Heart right ventricle (tissue), 16 donors: ENCODE data around the gene MAP2K1. TPM values are rescaled to one million over a fixed set of nuclear protein-coding genes. Genes with fewer than 3 reads are reported as not detected.
"Not testable (repeated sequence)": the region's sequence is repeated elsewhere in the genome, so short reads cannot be mapped to it uniquely, and the experiment has no call there.

ENCODE experiments used
- ATAC-seq, 8 donors: fragments of 200-7000 bp; cut with Tn5 transposase; one replicate each; pipeline ENCODE4 v1.9.1; 2020; ENCODE audit warnings: mild to moderate bottlenecking in 8 of 8, moderate library complexity in 8 of 8, moderate number of reproducible peaks in 1 of 8
- DNase-seq, 2 donors: peaks; one replicate each; pipeline ENCODE4 v3.0.0-alpha.2; 2020
- H3K27ac ChIP-seq, 10 donors: fragments of 200-600 bp; sonication (generic) in 2 of 10; one replicate each; pipeline versions ENCODE4 v1.5.0 to v1.8.0; 2020 to 2022; ENCODE audit warnings: mild to moderate bottlenecking in 3 of 10
- H3K27me3 ChIP-seq, 7 donors: fragments of 200-600 bp; one replicate each; pipeline ENCODE4 v1.8.0; 2021 to 2022; ENCODE audit warnings: mild to moderate bottlenecking in 2 of 7
- H3K36me3 ChIP-seq, 9 donors: fragments of 200-600 bp; sonication (generic) in 1 of 9; one replicate each; pipeline versions ENCODE4 v1.5.0 to v1.8.0; 2020 to 2022; ENCODE audit warnings: mild to moderate bottlenecking in 2 of 9
- H3K4me1 ChIP-seq, 9 donors: fragments of 200-600 bp; sonication (generic) in 1 of 9; one replicate each; pipeline versions ENCODE4 v1.5.0 to v1.8.0; 2020 to 2022; ENCODE audit warnings: mild to moderate bottlenecking in 4 of 9
- H3K4me3 ChIP-seq, 10 donors: fragments of 200-600 bp; sonication (generic) in 2 of 10; one replicate each; pipeline versions ENCODE4 v1.5.0 to v1.8.0; 2020 to 2022; ENCODE audit warnings: mild to moderate bottlenecking in 7 of 10, moderate library complexity in 2 of 10
- H3K9me3 ChIP-seq, 11 donors: fragments of 200-600 bp in 10 of 11; sonication (generic) in 2 of 11; one replicate each; pipeline versions ENCODE4 v1.5.0 to v1.8.0; 2013 to 2022; ENCODE audit warnings: mild to moderate bottlenecking in 2 of 11, control low read depth in 1 of 11, moderate library complexity in 1 of 11
- WGBS, 2 donors: extraction: QIAGEN DNeasy Blood & Tissue Kit; methylation state at CpG; one replicate each; pipeline ENCODE4 v1.1.7; 2013; ENCODE audit warnings: inconsistent platforms in 1 of 2; 5-methylcytosine and 5-hydroxymethylcytosine counted together
- intact Hi-C, 10 donors: fragments of 100-400 bp; cut with DNase I; formaldehyde crosslinking; loops; one replicate each; pipeline versions ENCODE4 v1.11.1 to v1.14.2; 2022
- long read RNA-seq, 3 donors: library from polyadenylated mRNA; unstranded; transcript quantifications; one replicate each; pipeline ENCODE4 v2.0.0, GENCODE V29; 2020 to 2021
- polyA plus RNA-seq, 2 donors: library from polyadenylated mRNA; stranded (reverse); fragments of 200-250 nt; gene quantifications; one replicate each; pipeline ENCODE4 v1.2.3, GENCODE V29; 2013
- total RNA-seq, 10 donors: library from RNA; stranded (reverse); fragmentation: NEBNext Ultra II Directional in 3 of 10; extraction: Animal tissue kit (Norgen Biotek cat#: 25700) in 3 of 10; gene quantifications; one replicate each; pipeline versions ENCODE4 v1.2.1 to v1.2.4, GENCODE V29; 2021 to 2023
- TF ChIP-seq, protein P1 (sequence below), 9 donors: fragments of 200-600 bp; sonication (generic) in 2 of 9; IDR thresholded peaks; one replicate each; pipeline versions ENCODE4 v1.5.0 to v1.8.0; 2021 to 2022; ENCODE audit warnings: antibody characterized with exemption in 9 of 9, mild to moderate bottlenecking in 5 of 9, moderate library complexity in 1 of 9
- donor health status: Arrhythmogenic right ventricular cardiomyopathy.
- donor health status: ischemic (EF 13 %, LVEDD 7.1; RV severe dilation, severe dysfunction).
- donor health status: healthy with polysubstance abuse.
- donor health status: DM: no; HTN: yes; CAD: no.
- donor health status: DM: no; HTN: no; CAD: no.
- donor health status: ischemic (EF 25% LVEDD 6.9; RV normal size, moderate dysfunction).
- donor health status: ischemic (EF 25% LVEDD 5.7; RV mildly dilated, moderate dysfunction).
- donor health status: healthy.
- donor health status: DM: yes; HTN: yes; CAD: no.
- donor health status: Ischemic cardiomyopathy.
- donor health status: ischemic (EF 35%, LVEDD 5.7; RV mildly dilated, moderate dysfunction).
- donor health status: nonischemic (EF 11% LVEDD 7.7; RV severe dilation, severe dysfunction).
- donor health status: DM: yes; HTN: yes; CAD: no.
- donor health status: PGD.
- donor health status: ischemic (EF 29% LVEDD 5.4; RV normal size, mild dysfunction).
- donor health status: nonischemic (EF 23%, LVEDD 6.1; RV moderate dilation, normal function).

Gene MAP2K1
- total RNA-seq (10 to 100 TPM; 30.9 to 61.3 (median 44.7) TPM), polyA plus RNA-seq (100 to 1,000 TPM in 1 of 2 donors, 1 to 10 TPM in 1; 7.5 to 106 TPM)
- long read RNA-seq, donor 1, transcript MAP2K1-201 (11 exons, 3,410 nt) = major isoform, 50 of 56 reads
- long read RNA-seq, donor 1, partial matches to known transcripts = 2 of 56 reads
- long read RNA-seq, donor 1, other reads (novel, unspliced or antisense) = 4 of 56 reads
- long read RNA-seq, donor 2, transcript MAP2K1-201 (11 exons, 3,410 nt) = major isoform, 56 of 69 reads
- long read RNA-seq, donor 2, partial matches to known transcripts = 9 of 69 reads
- long read RNA-seq, donor 2, other reads (novel, unspliced or antisense) = 4 of 69 reads
- long read RNA-seq, donor 3, transcript MAP2K1-201 (11 exons, 3,410 nt) = major isoform, 6 of 25 reads
- long read RNA-seq, donor 3, partial matches to known transcripts = 18 of 25 reads
- long read RNA-seq, donor 3, other reads (novel, unspliced or antisense) = 1 of 25 reads

DNA sequence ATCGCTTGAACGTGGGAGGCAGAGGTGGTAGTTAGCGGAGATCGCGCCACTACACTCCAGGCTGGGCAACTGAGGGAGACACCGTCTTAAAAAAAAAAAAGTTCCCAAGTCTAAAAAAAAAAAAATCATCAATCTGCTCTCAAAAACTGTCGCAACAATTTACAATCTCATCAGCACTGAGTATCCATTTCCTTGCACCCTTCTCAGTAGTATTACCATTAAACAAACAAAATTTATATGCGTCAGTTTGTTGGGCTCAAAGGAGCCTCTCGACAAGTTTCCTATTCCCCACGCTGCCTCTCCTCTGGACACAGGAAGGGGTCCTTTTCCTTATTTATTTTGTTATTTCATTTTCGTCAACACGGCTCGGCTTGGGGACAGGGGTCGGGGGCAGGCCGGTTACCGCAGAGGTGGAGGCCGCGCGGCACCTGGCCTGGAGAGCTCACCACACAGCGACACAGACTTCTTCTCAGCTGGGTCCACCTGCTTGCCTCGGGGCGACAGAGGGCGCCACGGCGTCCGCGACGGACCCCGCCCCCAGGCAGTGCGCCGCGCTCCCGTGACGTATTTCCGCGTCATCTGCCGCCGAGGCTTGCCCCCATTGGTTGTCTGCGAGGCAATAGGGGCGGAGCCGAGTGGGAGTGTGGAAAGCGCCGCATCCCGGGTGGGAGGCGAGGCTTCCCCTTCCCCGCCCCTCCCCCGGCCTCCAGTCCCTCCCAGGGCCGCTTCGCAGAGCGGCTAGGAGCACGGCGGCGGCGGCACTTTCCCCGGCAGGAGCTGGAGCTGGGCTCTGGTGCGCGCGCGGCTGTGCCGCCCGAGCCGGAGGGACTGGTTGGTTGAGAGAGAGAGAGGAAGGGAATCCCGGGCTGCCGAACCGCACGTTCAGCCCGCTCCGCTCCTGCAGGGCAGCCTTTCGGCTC, at the start of gene MAP2K1:
MAP2K1 (plus strand) TSS at position 709 of the 920 bp plus-strand sequence. CDS start 436 bp downstream, outside the sequence.
- ATAC-seq = peak; percentile 97 to 100 (median 98)
- intact Hi-C loops = loop anchor here in 9 of 10 donors (1.0 to 5.0 kb wide), 5 partner anchors 30 to 112 kb away; partner anchors contain the start of genes SNAPC5 (in 7 of the 9) and TIPIN (in 1 of the 9)
- H3K4me1 ChIP-seq = peaks cover 4 to 53% (median 45%) of the 10 kb centered on the region in 9 donors
- H3K27me3 ChIP-seq = no peaks in the 10 kb centered on the region
- peak within 1 kb of the TSS; percentile 81 to 98 (median 92) for H3K4me3 ChIP-seq
- WGBS, 2 donors = 5 to 7% methylated on average over 65 to 67 of the region's 69 CpGs
- no peaks in the 10 kb centered on the region for H3K9me3 ChIP-seq
- peak; percentile 99 for DNase-seq
- peaks cover 0 to 13% (median 0%) of the 10 kb centered on the region in 9 donors for H3K36me3 ChIP-seq
- TF ChIP-seq, protein P1, sequence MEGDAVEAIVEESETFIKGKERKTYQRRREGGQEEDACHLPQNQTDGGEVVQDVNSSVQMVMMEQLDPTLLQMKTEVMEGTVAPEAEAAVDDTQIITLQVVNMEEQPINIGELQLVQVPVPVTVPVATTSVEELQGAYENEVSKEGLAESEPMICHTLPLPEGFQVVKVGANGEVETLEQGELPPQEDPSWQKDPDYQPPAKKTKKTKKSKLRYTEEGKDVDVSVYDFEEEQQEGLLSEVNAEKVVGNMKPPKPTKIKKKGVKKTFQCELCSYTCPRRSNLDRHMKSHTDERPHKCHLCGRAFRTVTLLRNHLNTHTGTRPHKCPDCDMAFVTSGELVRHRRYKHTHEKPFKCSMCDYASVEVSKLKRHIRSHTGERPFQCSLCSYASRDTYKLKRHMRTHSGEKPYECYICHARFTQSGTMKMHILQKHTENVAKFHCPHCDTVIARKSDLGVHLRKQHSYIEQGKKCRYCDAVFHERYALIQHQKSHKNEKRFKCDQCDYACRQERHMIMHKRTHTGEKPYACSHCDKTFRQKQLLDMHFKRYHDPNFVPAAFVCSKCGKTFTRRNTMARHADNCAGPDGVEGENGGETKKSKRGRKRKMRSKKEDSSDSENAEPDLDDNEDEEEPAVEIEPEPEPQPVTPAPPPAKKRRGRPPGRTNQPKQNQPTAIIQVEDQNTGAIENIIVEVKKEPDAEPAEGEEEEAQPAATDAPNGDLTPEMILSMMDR (IDR thresholded peaks at IDR 0.05) = peak; percentile 54 to 97 (median 86)
- H3K27ac ChIP-seq = peak within 1 kb of the TSS; percentile 82 to 97 (median 96)

DNA sequence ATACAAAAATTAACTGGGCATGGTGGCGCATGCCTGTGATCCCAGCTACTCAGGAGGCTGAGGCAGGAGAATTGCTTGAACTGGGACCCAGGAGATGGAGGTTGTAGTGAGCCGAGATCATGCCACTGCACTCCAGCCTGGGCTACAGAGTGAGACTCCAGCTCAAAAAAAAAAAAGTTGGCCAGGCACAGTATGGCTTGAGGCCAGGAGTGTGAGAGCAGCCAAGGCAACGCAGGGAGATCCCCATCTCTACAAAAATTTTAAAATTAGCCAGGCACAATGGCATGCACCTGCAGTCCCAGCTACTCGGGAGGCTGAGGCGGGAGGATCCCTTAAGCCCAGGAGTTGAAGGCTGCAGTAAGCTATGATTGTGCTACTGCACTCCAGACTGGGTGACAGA, 38.2 kb upstream of the MAP2K1 start:
- WGBS, 2 donors = 48 to 63% methylated on average over 5 of the region's 5 CpGs
- H3K36me3 ChIP-seq = peaks cover 0 to 72% (median 0%) of the 10 kb centered on the region in 9 donors
- intact Hi-C loops = not testable (repeated sequence)

DNA sequence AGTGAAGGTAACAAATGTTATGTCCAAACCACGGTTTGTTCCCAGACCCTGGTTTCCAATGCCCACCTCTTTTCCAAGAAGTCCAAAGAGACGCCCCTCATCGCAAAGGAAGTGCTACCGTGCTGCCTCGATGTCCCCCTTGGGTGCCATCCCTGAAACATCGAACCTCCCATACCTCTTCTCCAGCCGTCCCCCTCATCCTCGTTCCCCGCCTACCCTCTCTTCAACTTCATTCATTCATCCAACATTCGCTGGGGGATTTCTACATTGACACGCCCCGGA, 30.7 kb upstream of the MAP2K1 start:
- intact Hi-C loops = loop anchor here in 3 of 10 donors (1.0 to 10.0 kb wide), 2 partner anchors 30 to 139 kb away; partner anchors contain the start of genes SNAPC5 (in 2 of the 3) and MAP2K1 (in 1 of the 3)

More for the DNA sequence above, 38.2 kb upstream of the MAP2K1 start:
- not testable (repeated sequence) for H3K4me1 ChIP-seq, H3K9me3 ChIP-seq, H3K4me3 ChIP-seq, H3K27me3 ChIP-seq, DNase-seq, ATAC-seq, H3K27ac ChIP-seq

More for the DNA sequence above, 30.7 kb upstream of the MAP2K1 start:
- peak in 1 of 8 donors; percentile 25 for ATAC-seq
- TF ChIP-seq, protein P1 (IDR thresholded peaks at IDR 0.05) = no peak
- peaks cover 0 to 14% (median 5%) of the 10 kb centered on the region in 9 donors for H3K4me1 ChIP-seq
- no peak for DNase-seq
- H3K36me3 ChIP-seq = peaks cover 0 to 19% (median 0%) of the 10 kb centered on the region in 9 donors
- peak overlapping the region; percentile 47 to 76 (median 59) for H3K4me3 ChIP-seq
- no peaks in the 10 kb centered on the region for H3K27me3 ChIP-seq
- no peaks in the 10 kb centered on the region for H3K9me3 ChIP-seq
- peak overlapping the region in 9 of 10 donors; percentile 30 to 87 (median 58) for H3K27ac ChIP-seq
- 7 to 8% methylated on average over 12 of the region's 12 CpGs for WGBS, 2 donors
